Neural crest cell (in vitro differentiated cells): ENCODE results near the gene PAX5. TPM values are rescaled to one million over a fixed set of nuclear protein-coding genes. Genes with fewer than 3 reads are reported as not detected.

Source experiments
- DNase-seq: peaks from one replicate; pipeline ENCODE4 v3.0.0; 2021; ENCODE audit warnings: low read depth, mixed read lengths, low spot score
- H3K27ac Mint-ChIP-seq: one replicate; pipeline ENCODE4 v1.8.0; 2021; ENCODE audit warnings: mild to moderate bottlenecking, mixed read lengths; ENCODE audit not compliant: unreplicated experiment
- H3K27me3 Mint-ChIP-seq: 2 replicates; pipeline ENCODE4 v1.8.0; 2021; ENCODE audit warnings: low read depth, mild to moderate bottlenecking, mixed read lengths
- H3K36me3 Mint-ChIP-seq: 2 replicates; pipeline ENCODE4 v1.8.0; 2021; ENCODE audit warnings: low read depth, mild to moderate bottlenecking, mixed read lengths
- H3K4me1 Mint-ChIP-seq: 2 replicates; pipeline ENCODE4 v1.8.0; 2021; ENCODE audit warnings: mixed read lengths
- H3K4me3 Mint-ChIP-seq: one replicate; pipeline ENCODE4 v1.8.0; 2021; ENCODE audit warnings: mild to moderate bottlenecking, mixed read lengths
- H3K9me3 Mint-ChIP-seq: 2 replicates; pipeline ENCODE4 v1.8.0; 2021; ENCODE audit warnings: mixed read lengths
- CTCF ChIP-seq: fragments of 200-600 bp; sonication (generic); conservative IDR thresholded peaks from 2 replicates; pipeline ENCODE4 v1.5.0; 2021; ENCODE audit warnings: antibody characterized with exemption, mild to moderate bottlenecking
- total RNA-seq: library from RNA; stranded (reverse); gene quantifications from 2 replicates; pipeline ENCODE4 v1.2.1, GENCODE V29; 2021

Gene PAX5
- total RNA-seq, 1 donor from 2014 or later, result 19.5 TPM

GRCh38 chr9:37027582-37028419 lies 6.3 kb downstream of the PAX5 start:
- Mint-ChIP-seq H3K9me3 (no peaks in the 10 kb centered on the region), H3K27ac (no peak overlapping the region), H3K36me3 (peaks cover 5% of the 10 kb centered on the region), H3K4me3 (peak overlapping the region; percentile 88), H3K4me1 (peaks cover 46% of the 10 kb centered on the region), H3K27me3 (peaks cover 98% of the 10 kb centered on the region)
- peak; percentile 96 for DNase-seq
- TF ChIP-seq CTCF, result no peak

- Mint-ChIP-seq H3K4me3 (peak overlapping the region; percentile 88), H3K4me1 (peaks cover 48% of the 10 kb centered on the region), H3K27ac (no peak overlapping the region), H3K27me3 (peaks cover 98% of the 10 kb centered on the region), H3K36me3 (peaks cover 5% of the 10 kb centered on the region), H3K9me3 (no peaks in the 10 kb centered on the region)
- TF ChIP-seq CTCF, result no peak
- no peak for DNase-seq
Measured at GRCh38 chr9:37026931-37027581, 7.0 kb downstream of the PAX5 start.

GRCh38 chr9:37026113-37026930 lies 7.7 kb downstream of the PAX5 start:
- Mint-ChIP-seq H3K4me1 (peaks cover 48% of the 10 kb centered on the region), H3K27ac (no peak overlapping the region), H3K27me3 (peaks cover 98% of the 10 kb centered on the region), H3K4me3 (peak overlapping the region; percentile 88), H3K9me3 (no peaks in the 10 kb centered on the region), H3K36me3 (peaks cover 3% of the 10 kb centered on the region)
- TF ChIP-seq CTCF, result no peak
- peak; percentile 41 for DNase-seq

GRCh38 chr9:37025823-37026112 lies 8.3 kb downstream of the PAX5 start:
- Mint-ChIP-seq H3K27ac (no peak overlapping the region), H3K9me3 (no peaks in the 10 kb centered on the region), H3K27me3 (peaks cover 98% of the 10 kb centered on the region), H3K4me3 (peak overlapping the region; percentile 88), H3K4me1 (peaks cover 48% of the 10 kb centered on the region), H3K36me3 (peaks cover 3% of the 10 kb centered on the region)
- TF ChIP-seq CTCF, result no peak
- DNase-seq, result no peak

GRCh38 chr9:37025071-37025822 lies 8.8 kb downstream of the PAX5 start:
- no peak for TF ChIP-seq CTCF
- H3K36me3 Mint-ChIP-seq, result peaks cover 3% of the 10 kb centered on the region
- DNase-seq, result no peak
- H3K27me3 Mint-ChIP-seq, result peaks cover 98% of the 10 kb centered on the region
- H3K4me1 Mint-ChIP-seq, result peaks cover 43% of the 10 kb centered on the region
- peak overlapping the region; percentile 88 for H3K4me3 Mint-ChIP-seq
- H3K9me3 Mint-ChIP-seq, result no peaks in the 10 kb centered on the region
- no peak overlapping the region for H3K27ac Mint-ChIP-seq
